Panc1 (cell line): ENCODE data around the gene UPK1A.

Experiments used
- POLR2AphosphoS5 ChIP-seq: IDR thresholded peaks from 2 replicates; pipeline ENCODE4 v1.6.1; 2012; ENCODE audit warnings: mild to moderate bottlenecking, low read depth, low read length, moderate library complexity
- SIN3A ChIP-seq: IDR thresholded peaks from 2 replicates; pipeline ENCODE4 v1.6.1; 2012; ENCODE audit warnings: low read depth, mild to moderate bottlenecking, low read length, moderate library complexity, borderline replicate concordance; ENCODE audit not compliant: insufficient read depth
- TCF7L2 ChIP-seq: IDR thresholded peaks from 2 replicates; pipeline ENCODE4 v1.6.1; 2011; ENCODE audit warnings: mild to moderate bottlenecking, low read depth, low read length, inconsistent platforms
- TF ChIP-seq, protein P1 (sequence below): fragments of 450-650 bp; IDR thresholded peaks from 2 replicates; pipeline ENCODE4 v1.5.1; 2017; ENCODE audit warnings: mild to moderate bottlenecking
- TF ChIP-seq, protein P2 (sequence below), 2 experiments: IDR thresholded peaks; 2 replicates each; pipeline ENCODE4 v1.6.1; 2011 to 2012; ENCODE audit warnings: low read depth in 2 of 2, control low read depth in 1 of 2, low read length in 1 of 2, mild to moderate bottlenecking in 1 of 2, moderate library complexity in 1 of 2; ENCODE audit not compliant: insufficient read depth in 1 of 2

DNA sequence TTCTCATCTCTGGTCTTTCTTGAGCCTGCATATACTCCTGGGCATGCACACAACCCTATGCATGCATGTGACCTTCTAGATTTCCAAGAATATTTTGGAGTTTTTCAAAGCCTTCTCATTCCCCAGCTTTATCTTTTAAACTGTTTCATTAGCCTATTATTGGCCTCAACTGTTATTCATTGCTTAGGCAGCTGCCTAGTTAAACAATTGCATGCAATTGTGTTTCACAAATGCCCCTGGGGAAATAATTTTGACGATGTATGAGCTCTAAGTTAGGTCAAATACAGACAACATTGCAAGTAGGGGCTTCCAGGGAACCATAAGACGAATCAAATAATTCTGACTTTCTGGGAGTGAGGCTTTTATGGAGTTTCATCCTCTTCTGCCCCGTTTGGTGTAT lies 2.3 kb upstream of the UPK1A start:
- TF ChIP-seq, protein P1, sequence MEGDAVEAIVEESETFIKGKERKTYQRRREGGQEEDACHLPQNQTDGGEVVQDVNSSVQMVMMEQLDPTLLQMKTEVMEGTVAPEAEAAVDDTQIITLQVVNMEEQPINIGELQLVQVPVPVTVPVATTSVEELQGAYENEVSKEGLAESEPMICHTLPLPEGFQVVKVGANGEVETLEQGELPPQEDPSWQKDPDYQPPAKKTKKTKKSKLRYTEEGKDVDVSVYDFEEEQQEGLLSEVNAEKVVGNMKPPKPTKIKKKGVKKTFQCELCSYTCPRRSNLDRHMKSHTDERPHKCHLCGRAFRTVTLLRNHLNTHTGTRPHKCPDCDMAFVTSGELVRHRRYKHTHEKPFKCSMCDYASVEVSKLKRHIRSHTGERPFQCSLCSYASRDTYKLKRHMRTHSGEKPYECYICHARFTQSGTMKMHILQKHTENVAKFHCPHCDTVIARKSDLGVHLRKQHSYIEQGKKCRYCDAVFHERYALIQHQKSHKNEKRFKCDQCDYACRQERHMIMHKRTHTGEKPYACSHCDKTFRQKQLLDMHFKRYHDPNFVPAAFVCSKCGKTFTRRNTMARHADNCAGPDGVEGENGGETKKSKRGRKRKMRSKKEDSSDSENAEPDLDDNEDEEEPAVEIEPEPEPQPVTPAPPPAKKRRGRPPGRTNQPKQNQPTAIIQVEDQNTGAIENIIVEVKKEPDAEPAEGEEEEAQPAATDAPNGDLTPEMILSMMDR: no peak
- TF ChIP-seq POLR2AphosphoS5 (no peak), SIN3A (no peak), TCF7L2 (no peak)
- TF ChIP-seq, protein P2, sequence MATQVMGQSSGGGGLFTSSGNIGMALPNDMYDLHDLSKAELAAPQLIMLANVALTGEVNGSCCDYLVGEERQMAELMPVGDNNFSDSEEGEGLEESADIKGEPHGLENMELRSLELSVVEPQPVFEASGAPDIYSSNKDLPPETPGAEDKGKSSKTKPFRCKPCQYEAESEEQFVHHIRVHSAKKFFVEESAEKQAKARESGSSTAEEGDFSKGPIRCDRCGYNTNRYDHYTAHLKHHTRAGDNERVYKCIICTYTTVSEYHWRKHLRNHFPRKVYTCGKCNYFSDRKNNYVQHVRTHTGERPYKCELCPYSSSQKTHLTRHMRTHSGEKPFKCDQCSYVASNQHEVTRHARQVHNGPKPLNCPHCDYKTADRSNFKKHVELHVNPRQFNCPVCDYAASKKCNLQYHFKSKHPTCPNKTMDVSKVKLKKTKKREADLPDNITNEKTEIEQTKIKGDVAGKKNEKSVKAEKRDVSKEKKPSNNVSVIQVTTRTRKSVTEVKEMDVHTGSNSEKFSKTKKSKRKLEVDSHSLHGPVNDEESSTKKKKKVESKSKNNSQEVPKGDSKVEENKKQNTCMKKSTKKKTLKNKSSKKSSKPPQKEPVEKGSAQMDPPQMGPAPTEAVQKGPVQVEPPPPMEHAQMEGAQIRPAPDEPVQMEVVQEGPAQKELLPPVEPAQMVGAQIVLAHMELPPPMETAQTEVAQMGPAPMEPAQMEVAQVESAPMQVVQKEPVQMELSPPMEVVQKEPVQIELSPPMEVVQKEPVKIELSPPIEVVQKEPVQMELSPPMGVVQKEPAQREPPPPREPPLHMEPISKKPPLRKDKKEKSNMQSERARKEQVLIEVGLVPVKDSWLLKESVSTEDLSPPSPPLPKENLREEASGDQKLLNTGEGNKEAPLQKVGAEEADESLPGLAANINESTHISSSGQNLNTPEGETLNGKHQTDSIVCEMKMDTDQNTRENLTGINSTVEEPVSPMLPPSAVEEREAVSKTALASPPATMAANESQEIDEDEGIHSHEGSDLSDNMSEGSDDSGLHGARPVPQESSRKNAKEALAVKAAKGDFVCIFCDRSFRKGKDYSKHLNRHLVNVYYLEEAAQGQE (IDR thresholded peaks at IDR 0.05; ENCODE audit: insufficient read depth in 1 of 2, low read depth in 2 of 2, low read length in 1 of 2): no peak
